A673 (cell line): Measurements from ENCODE around the gene PHAF1.

ENCODE experiments used
- EZH2 ChIP-seq: fragments of 200-600 bp; sonication (generic); IDR thresholded peaks from 2 replicates; pipeline ENCODE4 v1.6.1; 2017; ENCODE audit warnings: borderline replicate concordance, low read depth, mild to moderate bottlenecking, mixed read lengths, antibody characterized with exemption, low read length; ENCODE audit not compliant: poor library complexity, severe bottlenecking
- TF ChIP-seq, protein P1 (sequence below): fragments of 300-800, 200-600 bp; sonication (generic); conservative IDR thresholded peaks from 2 replicates; pipeline ENCODE4 v1.5.1; 2017; ENCODE audit warnings: low read depth, mild to moderate bottlenecking, antibody characterized with exemption, low read length, moderate library complexity, mixed read lengths

DNA sequence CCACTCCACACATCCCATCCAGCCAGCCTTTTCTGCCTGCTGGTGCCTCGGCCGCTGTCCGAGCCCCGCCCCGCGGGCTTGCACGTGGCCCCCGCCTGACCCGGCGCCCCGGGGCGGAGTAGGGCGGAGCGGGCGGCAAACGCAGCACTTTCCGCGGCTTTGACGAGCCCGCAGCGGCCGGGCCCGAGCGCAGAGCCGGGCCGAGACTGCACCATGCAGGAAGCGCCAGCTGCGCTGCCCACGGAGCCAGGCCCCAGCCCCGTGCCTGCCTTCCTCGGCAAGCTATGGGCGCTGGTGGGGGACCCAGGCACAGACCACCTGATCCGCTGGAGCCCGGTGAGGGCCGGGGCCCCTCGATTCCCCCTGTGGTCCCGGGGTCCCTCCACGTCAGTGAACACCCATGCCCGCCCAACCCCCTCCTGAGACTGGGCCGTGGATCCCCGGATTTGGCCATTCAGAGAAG, 54.9 kb downstream of the PHAF1 start, which contains the start of gene HSF4:
- TF ChIP-seq, protein P1, sequence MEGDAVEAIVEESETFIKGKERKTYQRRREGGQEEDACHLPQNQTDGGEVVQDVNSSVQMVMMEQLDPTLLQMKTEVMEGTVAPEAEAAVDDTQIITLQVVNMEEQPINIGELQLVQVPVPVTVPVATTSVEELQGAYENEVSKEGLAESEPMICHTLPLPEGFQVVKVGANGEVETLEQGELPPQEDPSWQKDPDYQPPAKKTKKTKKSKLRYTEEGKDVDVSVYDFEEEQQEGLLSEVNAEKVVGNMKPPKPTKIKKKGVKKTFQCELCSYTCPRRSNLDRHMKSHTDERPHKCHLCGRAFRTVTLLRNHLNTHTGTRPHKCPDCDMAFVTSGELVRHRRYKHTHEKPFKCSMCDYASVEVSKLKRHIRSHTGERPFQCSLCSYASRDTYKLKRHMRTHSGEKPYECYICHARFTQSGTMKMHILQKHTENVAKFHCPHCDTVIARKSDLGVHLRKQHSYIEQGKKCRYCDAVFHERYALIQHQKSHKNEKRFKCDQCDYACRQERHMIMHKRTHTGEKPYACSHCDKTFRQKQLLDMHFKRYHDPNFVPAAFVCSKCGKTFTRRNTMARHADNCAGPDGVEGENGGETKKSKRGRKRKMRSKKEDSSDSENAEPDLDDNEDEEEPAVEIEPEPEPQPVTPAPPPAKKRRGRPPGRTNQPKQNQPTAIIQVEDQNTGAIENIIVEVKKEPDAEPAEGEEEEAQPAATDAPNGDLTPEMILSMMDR, result no peak
- TF ChIP-seq EZH2, result no peak
